GM10266 (cell line): ENCODE data around the gene CADPS.

Source experiments
- DNase-seq: peaks from one replicate; pipeline ENCODE4 v3.0.0; 2012; ENCODE audit errors: extremely low spot score
- TF ChIP-seq, protein P1 (sequence below): IDR thresholded peaks from 2 replicates; pipeline ENCODE4 v1.5.1; 2012; ENCODE audit warnings: mild to moderate bottlenecking, low read depth; ENCODE audit not compliant: control insufficient read depth, insufficient read depth; ENCODE audit errors: missing control alignments

Gene CADPS

DNA sequence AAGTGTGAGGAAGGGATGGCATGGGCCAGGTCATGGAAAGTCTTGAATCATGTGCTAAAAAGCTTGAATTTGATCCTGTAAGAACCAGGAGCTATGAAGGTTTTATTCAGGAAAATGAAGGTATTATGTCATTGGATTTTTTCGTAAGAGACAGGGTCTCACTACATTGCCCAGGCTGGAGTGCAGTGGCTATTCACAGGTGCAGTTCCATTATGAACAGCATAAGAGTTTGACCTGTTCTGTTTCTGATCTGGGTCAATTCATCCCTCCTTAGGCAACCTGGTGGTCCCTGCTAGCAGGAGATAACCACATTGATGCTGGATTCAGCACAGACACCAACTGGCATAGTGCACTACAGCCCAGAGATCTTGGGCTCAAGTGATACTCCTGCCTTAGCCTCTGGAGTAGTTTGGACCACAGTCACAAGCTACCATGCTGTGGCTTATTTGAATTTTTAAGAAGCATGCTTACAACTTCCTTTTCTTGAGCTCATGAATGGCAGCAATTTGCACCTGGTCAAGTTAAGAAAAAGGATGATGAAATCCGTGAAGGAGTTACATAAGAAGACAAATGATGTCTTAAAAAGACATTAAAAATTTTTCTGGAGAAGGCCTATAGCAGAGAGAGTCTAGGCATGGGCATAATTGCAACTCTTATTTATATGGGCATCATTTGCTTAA is 79.1 kb downstream of the CADPS start:
- no peak for DNase-seq
- TF ChIP-seq, protein P1, sequence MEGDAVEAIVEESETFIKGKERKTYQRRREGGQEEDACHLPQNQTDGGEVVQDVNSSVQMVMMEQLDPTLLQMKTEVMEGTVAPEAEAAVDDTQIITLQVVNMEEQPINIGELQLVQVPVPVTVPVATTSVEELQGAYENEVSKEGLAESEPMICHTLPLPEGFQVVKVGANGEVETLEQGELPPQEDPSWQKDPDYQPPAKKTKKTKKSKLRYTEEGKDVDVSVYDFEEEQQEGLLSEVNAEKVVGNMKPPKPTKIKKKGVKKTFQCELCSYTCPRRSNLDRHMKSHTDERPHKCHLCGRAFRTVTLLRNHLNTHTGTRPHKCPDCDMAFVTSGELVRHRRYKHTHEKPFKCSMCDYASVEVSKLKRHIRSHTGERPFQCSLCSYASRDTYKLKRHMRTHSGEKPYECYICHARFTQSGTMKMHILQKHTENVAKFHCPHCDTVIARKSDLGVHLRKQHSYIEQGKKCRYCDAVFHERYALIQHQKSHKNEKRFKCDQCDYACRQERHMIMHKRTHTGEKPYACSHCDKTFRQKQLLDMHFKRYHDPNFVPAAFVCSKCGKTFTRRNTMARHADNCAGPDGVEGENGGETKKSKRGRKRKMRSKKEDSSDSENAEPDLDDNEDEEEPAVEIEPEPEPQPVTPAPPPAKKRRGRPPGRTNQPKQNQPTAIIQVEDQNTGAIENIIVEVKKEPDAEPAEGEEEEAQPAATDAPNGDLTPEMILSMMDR: no peak

DNA sequence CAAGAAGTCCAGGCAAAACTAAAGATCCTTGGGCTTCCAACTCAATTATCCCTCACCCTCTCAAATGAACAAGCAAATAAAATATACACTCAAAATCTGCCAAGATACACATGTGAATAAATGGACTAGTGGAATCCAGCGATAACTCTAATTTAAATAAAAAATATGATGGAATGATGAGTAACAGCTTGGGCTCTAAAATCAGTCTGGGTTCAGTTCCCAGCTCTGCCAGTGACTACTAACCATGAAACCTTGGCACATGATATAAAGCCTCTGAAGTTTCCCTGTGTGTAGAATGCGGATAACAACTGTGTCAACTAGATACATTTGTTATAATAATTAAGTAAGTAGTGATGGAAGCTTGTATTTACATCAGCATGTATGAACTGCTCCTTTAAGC is 81.3 kb downstream of the CADPS start:
- TF ChIP-seq, protein P1: no peak
- DNase-seq: no peak

DNA sequence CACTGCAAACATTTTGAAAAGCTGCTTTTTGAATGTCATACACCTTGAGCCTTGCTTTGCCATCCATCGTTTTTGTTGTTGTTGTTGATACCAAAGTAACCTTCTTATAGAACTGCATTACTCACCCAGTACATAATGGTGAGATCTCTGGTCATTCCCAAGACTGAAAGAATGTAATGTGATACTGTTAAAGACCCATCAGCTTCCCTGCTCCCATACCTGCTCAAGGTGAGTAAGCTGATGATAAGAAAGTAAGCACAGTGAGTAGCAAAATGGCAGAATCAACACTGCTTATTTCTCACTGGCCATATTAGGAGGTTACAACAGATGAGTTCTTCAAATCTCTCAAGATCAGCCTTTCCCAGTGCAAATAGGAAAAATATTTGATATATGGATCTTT is 89.8 kb downstream of the CADPS start:
- DNase-seq: no peak
- TF ChIP-seq, protein P1: no peak

DNA sequence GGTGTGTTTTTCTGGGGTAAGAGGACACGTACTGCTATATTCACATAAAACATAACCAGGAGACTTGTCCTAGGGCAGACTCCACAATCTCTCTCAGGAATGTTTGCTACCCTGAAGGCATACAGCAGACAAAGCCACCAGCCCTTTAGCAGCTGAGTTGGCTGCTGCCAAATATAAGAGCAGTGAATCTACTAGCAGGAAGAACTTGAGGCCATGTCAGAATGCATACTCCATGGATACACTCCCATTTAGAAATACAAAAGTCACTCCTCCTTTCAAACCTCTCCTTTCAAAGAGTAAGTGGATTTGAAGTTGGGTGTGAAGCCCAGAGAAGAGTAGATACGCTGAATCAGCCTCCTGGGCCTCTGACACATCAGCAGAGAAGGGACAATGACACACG is 94.1 kb downstream of the CADPS start:
- TF ChIP-seq, protein P1: no peak
- DNase-seq: no peak

DNA sequence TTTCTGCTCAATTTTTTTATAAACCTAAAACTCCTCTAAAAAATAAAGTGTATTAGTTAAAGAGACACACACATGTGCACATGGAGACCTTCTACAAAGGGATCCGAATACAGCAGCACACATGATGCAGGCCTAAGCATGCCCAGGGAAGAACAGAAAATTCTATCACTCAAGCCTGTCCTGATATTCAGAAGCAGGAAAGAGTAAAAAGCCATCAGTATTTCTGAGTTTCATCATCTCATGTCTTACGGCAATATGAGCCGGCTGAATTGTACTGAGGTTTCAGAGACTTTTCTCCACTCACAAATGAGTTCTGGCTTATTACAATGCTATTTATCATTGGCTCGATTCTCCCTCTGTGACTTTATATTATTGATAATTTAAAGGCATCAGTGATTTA is 97.5 kb downstream of the CADPS start:
- no peak for DNase-seq
- TF ChIP-seq, protein P1: no peak

DNA sequence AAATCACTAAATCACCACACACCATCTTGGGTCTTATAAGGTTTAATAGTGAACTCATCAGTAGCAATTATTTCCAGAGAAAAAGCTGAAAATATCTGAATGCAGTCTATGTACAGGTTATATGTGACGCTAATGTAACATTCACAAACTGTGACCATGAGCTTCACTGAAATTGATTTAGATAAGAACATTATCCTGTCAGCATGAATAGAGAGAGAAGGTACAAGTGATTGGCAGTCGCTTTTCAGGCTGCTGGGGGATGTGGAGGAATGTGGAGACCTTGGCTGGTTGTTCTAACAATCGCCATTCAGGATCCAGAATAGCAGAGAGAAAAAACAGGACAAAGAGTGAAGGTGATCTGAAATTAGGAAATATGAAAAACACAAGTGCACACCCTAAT is 98.1 kb downstream of the CADPS start:
- DNase-seq: no peak
- TF ChIP-seq, protein P1: no peak

DNA sequence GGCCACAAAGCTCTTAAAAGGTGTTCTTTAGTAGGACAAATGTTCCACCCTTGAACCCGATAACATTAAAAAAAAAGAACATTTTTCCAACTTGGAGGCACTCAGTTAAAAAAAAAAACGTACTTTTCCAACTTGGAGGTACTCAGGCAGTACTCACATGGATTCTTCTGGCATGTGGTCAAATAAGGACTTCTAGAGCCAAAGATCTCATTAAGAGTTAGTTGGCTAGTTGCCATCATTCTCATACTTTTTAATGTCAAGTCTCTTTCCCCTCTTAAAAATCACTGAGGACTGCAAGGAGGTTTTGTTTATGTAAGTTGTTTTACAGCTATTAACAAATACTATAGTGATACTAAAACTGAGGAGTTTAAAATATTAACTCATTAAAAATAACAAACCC is 101.0 kb downstream of the CADPS start:
- TF ChIP-seq, protein P1: no peak
- DNase-seq: no peak
